ENCODE data around the gene C7orf57. TPM values are rescaled to one million over a fixed set of nuclear protein-coding genes. Genes with fewer than 3 reads are reported as not detected.

Gene C7orf57
- total and polyA plus RNA-seq, 2 donors (not counting 3 experiments of a cell fraction or from before 2014, with no cell fraction given): not detected

DNA sequence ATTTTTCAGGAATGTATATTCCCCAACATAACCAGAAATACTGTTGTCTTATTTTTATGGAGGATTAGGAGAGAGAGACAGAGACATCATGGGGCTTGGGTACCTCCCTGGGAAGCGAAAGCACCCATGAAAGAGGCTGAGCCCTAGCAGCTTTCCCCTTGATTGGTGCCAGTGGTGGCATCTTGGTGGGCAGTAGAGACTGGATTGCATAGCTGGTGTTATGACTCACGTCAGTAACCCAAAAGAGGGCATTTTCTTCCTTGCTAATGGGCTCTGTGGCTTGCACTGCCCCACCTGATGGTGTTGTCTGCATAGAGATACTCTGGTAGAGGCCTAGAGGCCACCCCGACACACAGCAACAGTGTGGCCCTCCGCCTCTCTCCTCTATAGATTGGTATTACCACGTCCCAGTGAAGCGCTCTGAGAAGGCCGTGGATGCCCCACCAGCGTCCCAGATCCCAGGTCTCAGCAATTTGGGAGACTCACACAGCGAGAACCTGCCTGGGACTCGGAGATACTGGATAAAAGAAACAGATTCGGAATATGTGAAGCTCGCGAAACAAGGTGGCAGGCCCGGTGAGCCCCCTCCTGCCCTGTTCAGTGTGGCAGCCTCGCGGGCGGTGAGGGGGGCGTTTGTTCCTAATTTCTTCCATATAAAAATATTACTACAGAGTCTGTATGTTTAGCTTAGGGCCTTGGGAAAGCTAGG lies 5.8 kb downstream of the C7orf57 start:
- H3K4me3 ChIP-seq (replicated peaks in 1 of 3; ENCODE audit: insufficient read depth in 1 of 3, low read depth in 1 of 3, low read length in 3 of 3): no peak overlapping the region

More for the DNA sequence above, 5.8 kb downstream of the C7orf57 start:
- ChIA-PET POLR2A (no interaction called here), CTCF (interaction anchor here (0.7 to 0.9 kb wide), 2 partner anchors 44 to 69 kb away, joined by 3 read pairs; no protein-coding TSS in a partner anchor)
- peaks cover 19% of the 10 kb centered on the region for H3K4me1 ChIP-seq (ENCODE audit: control insufficient read depth, extremely low read depth, insufficient read depth, low read length)
- no peaks in the 10 kb centered on the region for H3K9me1 ChIP-seq (replicated peaks; ENCODE audit: control insufficient read depth, extremely low read depth, insufficient read depth, low read length)
- no TSS peak for BruUV-seq (replicated peaks)
- no peaks in the 10 kb centered on the region for H4K20me1 ChIP-seq (replicated peaks; ENCODE audit: control insufficient read depth, extremely low read depth, insufficient read depth, low read length)
- no peak overlapping the region for H3K27ac ChIP-seq (ENCODE audit: insufficient read depth, low read depth, low read length)
- dilution Hi-C loops (cut with MboI; ENCODE audit: extremely low pct_ligation_motif_present, low sequenced_read_pairs): no loop called here
- H3K4me2 ChIP-seq (ENCODE audit: insufficient read depth, low read length): peak overlapping the region; percentile 72
- DNase-seq (ENCODE audit: low read depth, low spot score) (no peak), FAIRE-seq (no peak)
- no peaks in the 10 kb centered on the region for H3K9me3 ChIP-seq (replicated peaks; ENCODE audit: control insufficient read depth, insufficient read depth, low read length)
- intact Hi-C loops (cut with micrococcal nuclease): no loop called here
- peak overlapping the region; percentile 38 for H3K9ac ChIP-seq (replicated peaks; ENCODE audit: extremely low read depth, insufficient read depth, low read length)
- H3K27me3 ChIP-seq (ENCODE audit: control insufficient read depth in 2 of 2, insufficient read depth in 2 of 2, low read length in 2 of 2): peaks cover 6 to 14% of the 10 kb centered on the region in 2 experiments
- TF ChIP-seq FOS (IDR thresholded peaks at IDR 0.05; ENCODE audit: borderline replicate concordance, insufficient read depth, low read length): no peak
- TF ChIP-seq MAX (IDR thresholded peaks at IDR 0.05; ENCODE audit: insufficient read depth, insufficient read length): no peak
- TF ChIP-seq POLR2AphosphoS5 (IDR thresholded peaks at IDR 0.05; ENCODE audit: insufficient read depth, low read depth, low read length): no peak
- no peak for TF ChIP-seq GATA2 (IDR thresholded peaks at IDR 0.05; ENCODE audit: insufficient read depth, insufficient read length, low read depth, low read length)
- TF ChIP-seq MYC (IDR thresholded peaks at IDR 0.05; ENCODE audit: low read depth, low read length): no peak
- no peak for TF ChIP-seq POLR2A (IDR thresholded peaks at IDR 0.05; ENCODE audit: low read depth, low read length)
- TF ChIP-seq, protein P1, sequence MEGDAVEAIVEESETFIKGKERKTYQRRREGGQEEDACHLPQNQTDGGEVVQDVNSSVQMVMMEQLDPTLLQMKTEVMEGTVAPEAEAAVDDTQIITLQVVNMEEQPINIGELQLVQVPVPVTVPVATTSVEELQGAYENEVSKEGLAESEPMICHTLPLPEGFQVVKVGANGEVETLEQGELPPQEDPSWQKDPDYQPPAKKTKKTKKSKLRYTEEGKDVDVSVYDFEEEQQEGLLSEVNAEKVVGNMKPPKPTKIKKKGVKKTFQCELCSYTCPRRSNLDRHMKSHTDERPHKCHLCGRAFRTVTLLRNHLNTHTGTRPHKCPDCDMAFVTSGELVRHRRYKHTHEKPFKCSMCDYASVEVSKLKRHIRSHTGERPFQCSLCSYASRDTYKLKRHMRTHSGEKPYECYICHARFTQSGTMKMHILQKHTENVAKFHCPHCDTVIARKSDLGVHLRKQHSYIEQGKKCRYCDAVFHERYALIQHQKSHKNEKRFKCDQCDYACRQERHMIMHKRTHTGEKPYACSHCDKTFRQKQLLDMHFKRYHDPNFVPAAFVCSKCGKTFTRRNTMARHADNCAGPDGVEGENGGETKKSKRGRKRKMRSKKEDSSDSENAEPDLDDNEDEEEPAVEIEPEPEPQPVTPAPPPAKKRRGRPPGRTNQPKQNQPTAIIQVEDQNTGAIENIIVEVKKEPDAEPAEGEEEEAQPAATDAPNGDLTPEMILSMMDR (IDR thresholded peaks at IDR 0.05; ENCODE audit: extremely low read depth in 1 of 2, insufficient read depth in 1 of 2, low read depth in 1 of 2, low read length in 2 of 2): no peak
- no peak for TF ChIP-seq EZH2 (IDR thresholded peaks at IDR 0.05; ENCODE audit: borderline replicate concordance, low read depth, low read length, severe bottlenecking)
- no peak for TF ChIP-seq JUN (IDR thresholded peaks at IDR 0.05; ENCODE audit: borderline replicate concordance, insufficient read depth, insufficient read length, low read depth)
- H3K36me3 ChIP-seq (ENCODE audit: control insufficient read depth in 2 of 2, extremely low read depth in 1 of 2, insufficient read depth in 2 of 2, low read length in 2 of 2): no peaks in the 10 kb centered on the region
- no peak overlapping the region for H2AFZ ChIP-seq (ENCODE audit: low read depth, low read length)
- H3K79me2 ChIP-seq (ENCODE audit: control insufficient read depth, insufficient read depth, low read length): no peaks in the 10 kb centered on the region
